Duodenal mucosa (tissue), 2 donors: Measurements from ENCODE around the gene CD55.

Experiments used
- H3K27ac ChIP-seq: one replicate; pipeline ENCODE4 v1.7.0; 2013; ENCODE audit warnings: low read depth, low read length
- H3K27me3 ChIP-seq, 2 donors: one replicate each; pipeline ENCODE4 v1.7.0; 2013; ENCODE audit warnings: low read length in 2 of 2, control low read depth in 1 of 2; ENCODE audit not compliant: insufficient read depth in 2 of 2, control insufficient read depth in 1 of 2
- H3K36me3 ChIP-seq, 2 donors: one replicate each; pipeline ENCODE4 v1.7.0; 2013; ENCODE audit warnings: low read length in 2 of 2, control low read depth in 1 of 2; ENCODE audit not compliant: insufficient read depth in 2 of 2, control insufficient read depth in 1 of 2
- H3K4me1 ChIP-seq, 2 donors: one replicate each; pipeline ENCODE4 v1.7.0; 2013; ENCODE audit warnings: low read length in 2 of 2, control low read depth in 1 of 2; ENCODE audit not compliant: insufficient read depth in 2 of 2, control insufficient read depth in 1 of 2
- H3K4me3 ChIP-seq, 2 donors: one replicate each; pipeline ENCODE4 v1.7.0; 2013; ENCODE audit warnings: low read length in 2 of 2, low read depth in 1 of 2
- H3K9ac ChIP-seq, 2 donors: one replicate each; pipeline ENCODE4 v1.7.0; 2013; ENCODE audit warnings: low read length in 2 of 2, low read depth in 1 of 2
- H3K9me3 ChIP-seq, 2 donors: one replicate each; pipeline ENCODE4 v1.7.0; 2013; ENCODE audit warnings: low read length in 2 of 2, control low read depth in 1 of 2; ENCODE audit not compliant: control insufficient read depth in 1 of 2

CD55 gene

GRCh38 chr1:207389728-207390464, 68.4 kb downstream of the CD55 start:
- Histone ChIP-seq H3K36me3 (no peaks in the 10 kb centered on the region), H3K27me3 (no peaks in the 10 kb centered on the region), H3K27ac (no peak overlapping the region), H3K4me1 (no peaks in the 10 kb centered on the region), H3K9ac (no peak overlapping the region), H3K9me3 (no peaks in the 10 kb centered on the region), H3K4me3 (no peak overlapping the region)

GRCh38 chr1:207393610-207394009, 72.1 kb downstream of the CD55 start:
- Histone ChIP-seq H3K4me1 (no peaks in the 10 kb centered on the region), H3K36me3 (no peaks in the 10 kb centered on the region), H3K27me3 (no peaks in the 10 kb centered on the region), H3K4me3 (no peak overlapping the region), H3K27ac (no peak overlapping the region), H3K9me3 (no peaks in the 10 kb centered on the region), H3K9ac (no peak overlapping the region)

DNA sequence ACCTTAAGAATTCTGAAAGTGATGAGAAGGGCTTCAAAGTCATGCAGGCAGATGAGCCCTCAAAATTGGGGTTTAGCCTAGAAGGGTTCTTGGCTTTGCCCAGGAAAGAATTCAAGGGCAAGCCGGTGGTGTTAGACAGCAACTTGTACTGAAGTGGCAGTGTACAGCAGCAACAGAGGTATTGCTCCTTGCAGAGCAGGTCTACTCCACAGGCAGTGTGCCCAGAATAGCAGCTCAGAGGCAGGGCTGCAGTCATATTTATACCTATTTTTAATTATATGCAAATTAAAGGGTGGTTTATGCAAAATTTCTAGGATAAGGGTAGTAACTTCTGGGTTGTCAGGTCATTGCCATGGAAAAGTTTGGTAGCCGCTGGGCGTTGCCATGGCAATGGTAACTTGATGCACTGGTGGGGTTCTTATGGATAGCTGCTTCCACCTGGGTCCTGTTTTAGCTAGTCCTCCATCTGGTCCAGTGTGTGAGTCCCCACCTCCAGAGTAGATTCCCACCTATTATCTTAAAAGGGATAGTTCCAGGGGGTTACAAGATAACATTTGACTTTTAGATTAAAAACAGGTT, 74.8 kb downstream of the CD55 start:
- Histone ChIP-seq H3K4me3 (no peak overlapping the region), H3K9ac (no peak overlapping the region), H3K27me3 (no peaks in the 10 kb centered on the region), H3K9me3 (no peaks in the 10 kb centered on the region), H3K36me3 (no peaks in the 10 kb centered on the region), H3K27ac (no peak overlapping the region), H3K4me1 (no peaks in the 10 kb centered on the region)

- Histone ChIP-seq H3K9ac (no peak overlapping the region), H3K36me3 (no peaks in the 10 kb centered on the region), H3K4me3 (no peak overlapping the region), H3K27ac (no peak overlapping the region), H3K4me1 (no peaks in the 10 kb centered on the region), H3K9me3 (no peaks in the 10 kb centered on the region), H3K27me3 (no peaks in the 10 kb centered on the region)
Observed at GRCh38 chr1:207397525-207397926, 76.0 kb downstream of the CD55 start.

- Histone ChIP-seq H3K4me3 (no peak overlapping the region), H3K9ac (no peak overlapping the region), H3K4me1 (no peaks in the 10 kb centered on the region), H3K27me3 (no peaks in the 10 kb centered on the region), H3K27ac (no peak overlapping the region), H3K9me3 (no peaks in the 10 kb centered on the region), H3K36me3 (no peaks in the 10 kb centered on the region)
Observed at GRCh38 chr1:207398986-207399385, 77.5 kb downstream of the CD55 start.

- H3K9me3 ChIP-seq = no peaks in the 10 kb centered on the region
- no peak overlapping the region for H3K9ac ChIP-seq
- H3K36me3 ChIP-seq = no peaks in the 10 kb centered on the region
- H3K27me3 ChIP-seq = no peaks in the 10 kb centered on the region
- H3K27ac ChIP-seq = no peak overlapping the region
- no peak overlapping the region for H3K4me3 ChIP-seq
- H3K4me1 ChIP-seq = no peaks in the 10 kb centered on the region
Observed at GRCh38 chr1:207401578-207401977, 80.1 kb downstream of the CD55 start.

DNA sequence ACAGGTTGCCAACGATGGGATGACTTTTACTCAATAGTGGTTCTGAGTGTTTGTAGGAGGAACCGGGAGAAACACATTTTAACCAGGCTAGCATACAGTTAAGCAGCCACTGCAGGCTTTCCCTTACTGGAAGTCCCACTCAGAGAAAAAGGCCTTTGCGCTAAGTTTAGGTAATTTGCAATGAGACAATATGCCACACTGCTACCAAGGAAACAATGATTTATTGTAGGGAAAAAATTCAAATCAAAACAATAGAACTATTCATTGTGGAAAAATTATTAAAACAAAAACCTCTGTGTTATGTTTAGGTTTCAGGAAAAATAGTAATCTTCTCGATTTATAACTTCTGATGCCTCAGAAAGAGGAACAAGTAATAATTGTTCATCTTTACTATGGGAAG, 81.3 kb downstream of the CD55 start:
- H3K36me3 ChIP-seq = no peaks in the 10 kb centered on the region
- H3K9me3 ChIP-seq = no peaks in the 10 kb centered on the region
- no peak overlapping the region for H3K27ac ChIP-seq
- no peaks in the 10 kb centered on the region for H3K27me3 ChIP-seq
- no peak overlapping the region for H3K4me3 ChIP-seq
- H3K4me1 ChIP-seq = no peaks in the 10 kb centered on the region
- H3K9ac ChIP-seq = no peak overlapping the region

DNA sequence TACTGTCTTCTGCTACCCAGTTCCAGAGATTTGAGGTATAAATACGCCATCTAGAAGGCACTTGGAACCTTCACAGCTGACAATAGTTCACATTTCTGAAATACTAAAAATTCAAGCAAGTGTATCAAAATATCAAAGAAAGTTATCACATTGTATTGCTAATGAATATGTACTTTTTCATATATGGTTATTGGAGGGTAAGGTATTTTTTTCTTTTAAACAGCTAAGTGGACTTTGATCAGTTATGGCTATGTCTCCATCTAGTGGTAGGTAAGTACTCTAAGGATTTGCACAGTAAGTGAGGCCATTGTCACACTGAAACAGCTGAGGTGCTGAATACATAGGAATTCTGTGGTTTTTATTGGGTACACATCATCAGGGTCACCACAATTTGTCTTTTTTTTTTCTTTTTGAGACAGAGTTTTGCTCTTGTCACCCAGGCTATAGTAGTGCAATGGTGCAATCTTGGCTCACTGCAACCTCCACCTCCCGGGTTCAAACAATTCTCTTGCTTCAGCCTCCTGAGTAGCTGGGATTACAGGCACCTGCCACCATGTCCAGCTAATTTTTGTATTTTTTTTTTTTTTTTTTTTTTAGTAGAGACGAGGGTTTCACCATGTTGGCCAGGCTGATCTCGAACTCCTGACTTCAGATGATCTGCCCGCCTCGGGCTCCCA, 83.5 kb downstream of the CD55 start:
- H3K4me1 ChIP-seq = no peaks in the 10 kb centered on the region
- no peak overlapping the region for H3K4me3 ChIP-seq
- no peaks in the 10 kb centered on the region for H3K36me3 ChIP-seq
- no peak overlapping the region for H3K27ac ChIP-seq
- H3K27me3 ChIP-seq = no peaks in the 10 kb centered on the region
- H3K9ac ChIP-seq = no peak overlapping the region
- H3K9me3 ChIP-seq = no peaks in the 10 kb centered on the region

DNA sequence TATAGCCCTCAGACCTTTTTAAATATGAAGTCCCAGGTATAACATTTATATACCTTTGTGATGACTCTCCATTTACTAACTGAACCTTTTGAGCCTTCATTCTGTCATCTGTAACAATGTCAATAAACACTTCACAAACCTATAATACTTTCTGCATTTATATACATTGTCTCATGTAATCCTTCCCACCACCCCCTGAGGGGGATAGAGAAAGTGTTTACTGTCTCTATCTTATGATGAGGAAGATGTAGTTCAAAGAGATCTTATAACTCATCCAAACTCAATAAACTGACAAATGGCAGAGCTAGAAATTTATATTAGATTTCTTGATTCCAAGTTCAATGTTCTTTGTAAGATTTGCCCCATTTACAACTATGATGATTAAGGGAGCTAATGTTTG, 84.3 kb downstream of the CD55 start:
- no peaks in the 10 kb centered on the region for H3K27me3 ChIP-seq
- no peak overlapping the region for H3K9ac ChIP-seq
- H3K36me3 ChIP-seq = no peaks in the 10 kb centered on the region
- H3K4me1 ChIP-seq = no peaks in the 10 kb centered on the region
- H3K27ac ChIP-seq = no peak overlapping the region
- no peak overlapping the region for H3K4me3 ChIP-seq
- no peaks in the 10 kb centered on the region for H3K9me3 ChIP-seq

GRCh38 chr1:207407655-207408260, 86.3 kb downstream of the CD55 start:
- Histone ChIP-seq H3K27ac (no peak overlapping the region), H3K4me3 (no peak overlapping the region), H3K9ac (no peak overlapping the region), H3K4me1 (no peaks in the 10 kb centered on the region), H3K36me3 (no peaks in the 10 kb centered on the region), H3K9me3 (no peaks in the 10 kb centered on the region), H3K27me3 (no peaks in the 10 kb centered on the region)
